NCI-H226 (cell line): Measurements from ENCODE around the gene PTH.

Source experiments
- DNase-seq: peaks from one replicate; pipeline ENCODE4 v3.0.0-alpha.2; 2015

The PTH gene

DNA sequence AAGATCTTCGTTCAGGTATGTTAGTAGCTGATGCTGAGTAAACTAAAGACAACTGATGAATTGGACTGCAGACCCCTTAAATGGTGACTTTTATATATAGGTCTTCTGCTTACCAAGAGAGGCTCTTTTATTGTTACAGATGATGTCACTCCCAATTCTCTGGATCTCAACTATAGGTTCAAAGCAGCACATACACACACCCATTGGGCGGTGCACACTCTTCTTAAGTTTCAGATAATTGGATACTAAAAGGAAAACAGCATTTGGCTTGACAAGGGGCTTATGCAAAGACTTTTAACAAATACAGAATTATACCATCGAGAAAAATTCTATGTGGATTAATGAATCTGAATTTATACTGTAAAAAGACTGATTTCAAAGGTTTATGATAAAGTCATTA lies at the start of gene PTH:
Gene PTH, minus strand, starts transcription at position 69 of the 400 bp plus-strand sequence. CDS start 3,142 bp downstream, outside the sequence.
- no peak for DNase-seq

DNA sequence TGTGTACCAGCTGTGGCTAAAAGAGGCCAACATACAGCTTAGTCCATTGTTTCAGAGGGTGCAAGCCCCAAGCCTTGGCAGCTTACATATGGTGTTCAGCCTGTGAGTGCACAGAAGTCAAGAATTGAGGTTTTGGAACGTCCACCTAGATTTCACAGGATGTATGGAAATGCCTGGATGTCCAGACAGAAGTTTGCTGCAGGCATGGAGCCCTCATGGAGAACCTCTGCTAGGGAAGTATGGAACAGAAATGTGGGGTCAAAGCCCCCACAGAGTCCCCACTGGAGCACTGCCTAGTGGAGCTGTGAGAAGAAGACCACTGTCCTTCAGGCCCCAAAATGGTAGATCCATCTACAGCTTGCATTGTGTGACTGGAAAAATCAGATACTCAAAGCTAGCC lies 42.2 kb upstream of the PTH start:
- DNase-seq: no peak

DNA sequence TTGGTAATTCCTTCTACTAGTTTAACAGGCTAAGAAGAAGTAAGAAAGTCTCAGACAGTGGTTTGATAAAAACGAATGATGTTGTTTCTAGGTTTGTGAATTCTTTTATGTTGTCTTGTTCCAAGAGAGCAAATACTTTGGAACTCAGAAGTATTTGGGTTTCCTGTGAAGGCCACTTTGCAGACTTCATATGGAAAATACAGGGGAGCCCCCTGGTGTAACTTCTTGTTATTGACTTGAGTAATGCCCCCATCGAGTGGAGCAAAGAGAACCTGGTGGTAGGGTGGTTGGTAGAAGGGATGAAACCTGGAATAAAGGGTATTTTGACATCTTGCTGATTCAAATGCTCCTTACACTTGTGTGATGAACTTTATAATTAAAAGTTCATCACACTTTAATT lies 40.0 kb upstream of the PTH start:
- DNase-seq: no peak

DNA sequence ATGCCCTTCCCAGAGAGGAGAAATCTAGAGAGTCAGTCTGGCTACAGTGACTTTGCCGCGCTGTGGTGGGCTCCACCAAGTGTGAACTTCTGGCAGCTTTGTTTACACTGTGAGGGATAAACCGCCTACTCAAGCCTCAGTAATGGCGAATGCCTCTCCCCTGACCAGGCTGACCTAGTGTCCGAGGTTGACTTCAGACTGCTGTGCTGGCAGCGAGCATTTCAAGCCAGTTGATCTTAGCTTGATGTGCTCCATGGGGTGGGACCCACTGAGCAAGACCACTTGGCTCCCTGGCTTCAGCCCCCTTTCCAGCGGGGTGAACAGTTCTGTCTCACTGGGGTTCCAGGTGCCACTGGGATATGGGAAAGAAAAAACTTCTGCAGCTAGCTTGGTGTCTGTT lies 38.6 kb upstream of the PTH start:
- no peak for DNase-seq

DNA sequence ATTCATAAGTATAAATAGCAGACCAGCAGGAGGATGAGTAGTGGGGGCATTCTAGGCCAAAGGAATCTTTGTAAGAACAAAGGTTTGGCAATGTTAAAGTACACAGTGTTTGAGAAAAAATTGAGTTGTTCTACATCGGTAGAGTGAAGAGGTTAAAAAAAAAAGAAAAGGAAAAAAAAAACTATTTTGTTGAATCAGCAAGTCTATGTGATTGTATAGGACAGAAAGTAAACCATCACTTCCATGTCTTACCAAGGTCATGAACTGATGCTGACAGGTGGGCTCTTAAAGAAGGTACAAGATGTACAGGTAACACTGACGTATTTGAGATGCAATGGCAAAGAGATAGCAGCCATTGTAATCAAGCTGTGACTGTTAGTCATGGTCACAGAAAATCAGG lies 29.5 kb upstream of the PTH start:
- no peak for DNase-seq

DNA sequence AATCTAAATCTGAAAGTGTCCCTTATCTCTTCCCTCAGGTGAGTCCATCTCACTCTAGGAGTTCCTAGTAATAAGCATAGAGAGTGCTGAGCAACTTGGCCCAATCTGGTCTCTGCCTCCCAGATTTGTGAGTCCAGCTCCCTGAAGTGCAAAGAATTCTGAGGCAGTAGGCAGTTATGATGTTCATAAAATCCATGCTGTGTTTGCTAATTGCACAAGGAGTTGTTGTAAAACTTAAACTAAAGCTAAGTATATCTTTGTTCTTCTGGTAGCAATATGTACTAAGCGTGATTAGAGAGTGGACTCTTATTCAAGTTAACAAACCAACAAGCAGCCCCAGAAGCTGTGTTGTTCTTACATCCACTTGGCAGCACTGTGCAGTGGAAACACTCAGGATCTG lies 7.6 kb upstream of the PTH start:
- no peak for DNase-seq

DNA sequence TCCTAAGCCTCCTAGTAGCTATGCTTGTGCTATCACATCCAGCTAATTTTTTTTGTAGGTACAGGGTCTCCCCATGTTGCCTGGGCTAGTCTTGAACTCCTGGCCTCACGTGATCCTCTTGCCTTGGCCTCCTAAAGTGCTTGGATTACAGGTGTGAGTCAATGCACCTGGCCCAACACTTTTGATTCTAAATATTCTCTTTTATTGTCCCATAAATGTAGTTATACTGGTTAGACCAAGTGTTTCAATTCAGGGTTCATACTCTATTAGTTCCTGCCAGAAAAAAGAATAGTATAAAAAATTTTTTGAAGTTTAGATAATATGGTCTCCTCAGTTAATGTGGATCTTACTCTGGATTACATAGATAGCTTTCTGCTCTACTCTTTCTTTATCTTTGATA lies 6.7 kb upstream of the PTH start:
- no peak for DNase-seq

DNA sequence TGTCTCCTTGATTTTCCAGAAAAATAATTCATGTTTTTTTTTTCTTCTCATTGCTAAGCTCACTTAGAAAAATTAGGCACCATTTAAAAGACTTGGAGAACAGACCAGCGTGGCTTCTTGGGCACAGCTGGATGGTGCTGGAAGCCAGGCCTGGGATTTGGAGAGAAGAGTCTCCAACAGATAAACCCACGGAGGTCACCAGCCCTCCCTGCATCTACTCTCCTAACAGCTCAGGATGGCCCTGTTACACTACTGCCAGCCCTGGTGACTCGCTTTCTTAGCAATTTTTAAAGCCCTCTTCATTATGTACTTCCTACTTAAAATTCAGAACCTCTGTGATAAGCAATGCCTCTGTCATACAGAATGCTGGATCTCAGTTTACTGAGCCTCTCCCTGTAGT lies 1.7 kb downstream of the PTH start:
- DNase-seq: no peak

DNA sequence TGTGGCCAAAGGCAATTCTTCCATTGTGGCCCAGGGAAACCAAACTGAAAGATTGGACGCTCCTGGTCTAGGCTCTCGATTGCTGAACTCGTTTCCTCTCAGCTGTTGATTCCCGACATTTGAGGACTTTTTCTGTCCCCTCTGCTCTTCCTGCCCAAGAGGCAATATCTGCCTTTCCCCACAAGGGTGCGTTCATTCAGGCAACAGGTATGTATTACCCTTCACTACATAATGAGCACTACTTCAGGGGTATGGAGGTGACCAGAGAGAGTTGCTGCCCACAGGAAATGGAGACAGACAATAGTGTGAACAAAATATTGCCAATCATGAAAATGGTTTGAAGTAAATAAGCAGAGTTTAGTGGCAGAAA lies 8.2 kb downstream of the PTH start:
- no peak for DNase-seq

DNA sequence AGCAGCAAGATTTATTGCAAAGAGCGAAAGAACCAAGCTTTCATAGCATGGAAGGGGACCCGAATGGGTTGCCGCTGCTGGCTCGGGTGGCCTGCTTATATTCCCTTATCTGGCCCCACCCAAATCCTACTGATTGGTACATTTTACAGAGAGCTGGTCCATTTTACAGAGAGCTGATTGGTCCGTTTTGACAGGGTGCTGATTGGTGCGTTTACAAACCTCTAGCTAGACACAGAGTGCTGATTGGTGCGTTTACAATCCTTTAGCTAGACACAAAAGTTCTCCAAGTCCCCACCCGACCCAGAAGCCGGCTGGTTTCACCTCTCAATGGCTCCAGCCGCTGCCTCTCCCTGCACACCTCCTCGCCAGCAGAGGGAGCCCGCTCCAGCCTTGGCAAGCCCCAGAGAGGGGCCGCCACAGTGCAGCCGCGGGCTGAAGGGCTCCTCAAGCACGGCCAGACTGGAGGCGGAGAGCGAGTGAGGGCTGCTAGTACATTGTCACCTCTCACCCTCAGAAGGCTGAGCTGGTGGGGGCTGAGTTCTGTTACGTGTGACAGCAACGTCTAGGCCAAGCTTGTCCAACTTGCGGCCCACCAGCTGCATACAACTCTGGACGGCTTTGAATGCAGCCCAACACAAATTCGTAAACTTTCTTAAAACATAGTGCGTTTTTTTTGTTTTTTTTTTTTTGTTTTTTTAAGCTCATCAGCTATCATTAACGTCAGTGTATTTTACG lies 8.7 kb downstream of the PTH start:
- no peak for DNase-seq

DNA sequence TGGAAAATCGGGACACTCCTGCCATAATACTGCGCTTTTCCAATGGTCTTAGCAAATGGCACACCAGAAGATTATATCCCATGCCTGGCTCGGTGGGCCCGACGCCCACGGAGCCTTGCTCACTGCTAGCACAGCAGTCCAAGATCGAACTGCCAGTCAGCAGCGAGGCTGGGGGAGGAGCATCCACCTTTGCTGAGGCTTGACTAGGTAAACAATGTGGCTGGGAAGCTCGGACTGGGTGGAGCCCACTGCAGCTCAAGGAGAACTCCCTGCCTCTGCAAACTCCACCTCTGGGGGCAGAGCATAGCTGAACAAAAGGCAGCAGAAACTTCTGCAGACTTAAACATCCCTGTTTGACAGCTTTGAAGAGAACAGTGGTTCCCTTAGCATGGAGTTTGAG lies 15.6 kb downstream of the PTH start:
- no peak for DNase-seq

DNA sequence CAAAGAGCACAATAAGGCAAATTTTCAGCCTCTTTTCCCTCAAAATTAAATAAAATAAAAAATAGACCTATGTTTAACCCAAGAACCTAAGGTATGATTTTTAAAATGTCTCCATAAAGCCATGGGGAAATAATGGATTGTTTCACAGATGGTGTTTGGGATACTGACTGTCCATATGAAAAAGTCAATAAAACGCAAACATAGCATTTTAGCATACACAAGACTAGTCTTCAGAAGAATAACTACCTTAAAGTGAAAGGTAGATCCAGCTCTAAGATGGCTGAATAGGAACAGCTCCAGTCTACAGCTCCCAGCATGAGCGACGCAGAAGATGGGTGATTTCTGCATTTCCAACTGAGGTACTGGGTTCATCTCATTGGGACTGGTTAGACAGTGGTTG lies 16.1 kb downstream of the PTH start:
- DNase-seq: no peak

DNA sequence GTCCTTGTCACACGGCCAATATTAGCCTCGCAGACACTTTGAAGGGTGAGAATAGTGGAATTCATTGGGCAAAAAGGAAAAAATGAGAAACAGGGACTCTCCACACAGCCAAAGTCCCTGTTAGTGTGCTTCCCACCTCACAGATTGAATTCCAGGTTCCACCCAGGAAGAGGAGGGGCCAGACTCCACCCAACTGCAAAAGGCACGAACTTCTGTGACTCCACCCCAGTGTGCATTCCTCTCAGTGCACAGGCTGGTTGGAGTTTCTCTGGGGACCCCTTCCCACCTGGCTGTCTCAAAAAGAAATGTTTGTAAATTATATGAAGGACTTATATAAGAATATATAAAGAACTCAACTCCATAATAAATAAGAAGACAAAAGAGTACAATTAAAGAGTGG lies 20.7 kb downstream of the PTH start:
- DNase-seq: no peak

DNA sequence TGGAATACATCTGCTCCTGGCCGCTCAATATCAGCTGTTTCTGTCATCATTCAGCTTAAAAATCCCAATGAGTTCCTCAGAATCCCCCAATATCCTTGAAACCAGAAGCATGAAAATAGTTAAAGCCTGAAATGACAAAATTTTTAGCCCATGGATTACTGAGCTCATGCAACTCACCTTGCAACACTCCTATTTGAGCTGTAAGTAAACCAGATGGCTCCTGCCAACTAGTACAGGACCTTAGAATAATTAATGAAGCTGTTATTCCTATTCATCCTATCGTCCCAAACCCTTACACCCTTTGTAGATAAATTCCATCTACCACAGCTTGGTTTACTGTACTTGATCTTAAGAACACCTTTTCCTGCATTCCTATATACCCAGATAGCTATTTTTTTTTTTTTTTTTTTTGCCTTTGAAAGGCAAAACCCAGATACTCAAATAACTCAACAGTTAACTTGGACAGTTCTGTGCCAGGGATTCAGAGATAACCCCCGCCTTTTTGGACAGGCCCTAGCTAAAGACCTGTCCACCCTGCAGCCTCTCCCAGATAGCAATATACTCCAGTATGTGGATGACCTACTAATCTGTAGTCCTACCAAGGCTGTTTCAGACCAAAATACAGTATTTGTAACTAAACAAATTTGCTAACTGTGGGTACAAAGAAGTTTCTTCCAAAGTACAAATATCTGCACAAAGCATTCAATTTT lies 22.6 kb downstream of the PTH start:
- no peak for DNase-seq

DNA sequence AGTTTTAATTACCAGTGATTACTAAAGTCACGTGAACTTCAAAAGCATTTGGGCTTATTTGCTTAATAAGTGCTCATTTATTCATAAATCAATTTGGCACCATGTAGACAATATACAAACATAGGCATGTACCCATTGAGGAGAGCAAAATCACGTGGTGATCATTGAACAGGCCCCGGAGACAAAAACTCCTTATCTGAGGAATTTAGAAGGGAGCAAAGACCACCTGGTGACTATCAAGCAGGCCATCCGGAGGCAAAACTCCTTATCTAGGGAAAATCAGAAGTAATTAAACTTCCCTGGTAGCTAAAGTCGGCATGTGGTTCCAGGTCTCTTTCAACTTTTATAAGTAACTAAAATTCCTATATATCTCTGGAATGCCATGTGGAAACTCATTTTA lies 27.0 kb downstream of the PTH start:
- DNase-seq: no peak

DNA sequence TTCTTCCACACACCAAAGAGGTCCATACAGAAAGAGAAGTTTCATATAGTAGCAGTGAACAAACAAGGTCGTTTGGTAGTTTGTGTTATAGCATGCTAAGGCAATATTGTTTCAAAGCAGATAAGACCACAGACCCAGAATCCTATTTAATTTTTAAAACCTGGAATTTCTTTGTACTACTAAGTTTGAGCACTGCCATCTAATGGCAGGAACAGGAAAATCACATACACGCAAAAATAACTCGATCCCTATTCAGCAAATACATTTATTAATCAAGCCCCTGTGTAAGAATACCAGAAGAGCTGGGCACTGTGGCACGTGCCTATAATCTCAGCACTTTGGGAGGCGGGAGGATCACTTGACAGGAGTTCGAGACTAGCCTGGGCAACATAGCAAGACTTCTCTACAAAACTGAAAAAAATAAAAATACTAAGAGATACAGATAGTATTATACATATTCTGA lies 29.9 kb downstream of the PTH start:
- no peak for DNase-seq

DNA sequence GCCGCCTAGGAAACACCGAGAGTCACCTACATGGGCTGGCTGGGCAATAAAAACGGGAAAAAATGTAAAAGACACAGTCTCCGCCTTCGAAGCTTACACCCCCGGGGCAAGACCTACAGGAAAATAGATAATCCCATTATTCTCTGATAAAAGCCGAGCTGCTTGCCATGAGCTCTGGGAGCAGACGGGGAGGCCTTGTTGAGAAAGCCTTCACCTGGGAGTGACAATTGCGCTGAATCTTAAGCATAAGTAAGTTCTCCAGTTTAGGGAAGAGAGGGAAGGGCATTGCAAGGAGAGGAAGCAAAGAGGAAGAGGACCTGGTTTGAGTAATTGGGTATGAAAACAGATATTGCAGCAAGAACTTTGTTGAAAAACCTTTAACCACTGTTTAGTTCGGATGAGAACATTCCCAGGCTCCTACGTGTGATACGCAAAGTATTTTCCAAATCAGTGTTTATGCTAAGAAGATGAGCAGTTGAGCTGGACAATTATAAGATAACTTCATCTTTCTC lies 32.0 kb downstream of the PTH start:
- DNase-seq: no peak

DNA sequence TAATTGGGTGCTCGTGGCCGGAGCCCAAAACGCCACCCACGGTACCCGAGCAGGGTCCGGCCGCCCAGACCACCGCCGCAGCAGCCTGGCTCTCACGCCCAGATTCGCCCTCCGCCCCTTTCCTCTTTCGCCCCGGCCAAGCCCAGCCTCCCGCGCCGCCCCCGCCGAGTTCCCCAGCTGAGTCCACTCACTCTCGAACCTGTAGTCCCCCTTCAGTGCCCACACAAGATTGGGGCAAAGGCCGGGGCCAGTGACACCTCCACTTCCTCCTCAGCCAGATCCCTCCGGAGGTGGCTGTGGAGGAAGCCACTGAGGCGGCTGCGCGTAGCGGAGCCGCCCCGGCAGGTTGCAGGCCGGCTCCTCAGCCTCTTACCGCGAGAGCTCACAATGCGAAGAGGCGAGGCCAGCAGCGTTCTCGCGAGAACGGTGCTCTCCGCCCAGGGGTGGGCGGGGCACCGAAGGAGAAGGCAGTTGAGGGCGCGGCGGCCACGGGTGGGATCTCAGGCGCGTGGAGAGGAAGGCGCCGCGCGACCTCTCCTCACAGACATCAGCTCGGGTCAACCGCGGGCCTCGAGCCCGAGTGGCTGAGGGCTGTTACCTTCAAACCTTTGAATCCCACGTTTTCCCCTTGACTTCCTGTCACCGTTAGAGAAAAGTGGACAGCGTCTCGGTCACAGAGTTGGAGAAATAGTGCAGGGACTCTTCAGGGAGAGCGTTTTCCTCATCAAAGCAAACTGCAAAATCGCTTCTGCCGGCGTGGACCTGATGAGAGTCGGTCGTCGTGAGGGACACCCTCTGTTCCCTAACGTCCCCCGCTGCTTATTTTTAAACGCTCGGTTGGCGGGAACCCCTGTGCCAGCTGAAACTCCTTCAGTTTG lies 32.7 kb downstream of the PTH start, which contains the start of gene BTBD10:
Gene BTBD10, minus strand, starts transcription at position 322 of the 878 bp plus-strand sequence. CDS start 18,098 bp downstream, outside the sequence.
- DNase-seq: peak; percentile 94

DNA sequence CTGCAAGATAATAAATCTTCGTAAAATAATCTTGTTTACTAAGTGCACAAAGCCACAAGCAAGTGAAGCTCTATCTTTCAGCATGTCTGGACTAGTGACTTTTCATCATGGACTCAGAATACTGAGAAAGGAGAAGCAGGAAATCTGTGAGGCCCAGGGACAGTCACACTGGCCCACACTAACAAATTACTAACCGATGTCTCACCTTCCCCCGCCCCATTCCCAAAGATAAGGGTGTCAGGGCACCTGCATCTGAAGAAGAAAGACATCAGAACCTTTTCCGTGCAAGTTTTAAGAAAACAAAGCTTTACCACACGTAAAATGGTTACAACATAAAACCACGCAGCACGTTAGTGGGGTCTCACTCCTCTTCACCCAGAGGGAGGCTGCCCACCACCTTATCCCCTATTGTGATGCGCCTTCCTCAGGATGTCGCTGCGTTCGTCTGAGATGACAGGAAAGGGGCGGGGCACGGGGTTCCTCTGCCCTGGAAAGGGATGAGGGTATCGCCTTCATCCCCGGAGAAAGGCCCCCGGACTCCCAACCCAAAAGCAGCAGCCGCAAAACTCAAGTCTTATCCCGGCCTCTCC lies 33.4 kb downstream of the PTH start:
- peak; percentile 60 for DNase-seq

DNA sequence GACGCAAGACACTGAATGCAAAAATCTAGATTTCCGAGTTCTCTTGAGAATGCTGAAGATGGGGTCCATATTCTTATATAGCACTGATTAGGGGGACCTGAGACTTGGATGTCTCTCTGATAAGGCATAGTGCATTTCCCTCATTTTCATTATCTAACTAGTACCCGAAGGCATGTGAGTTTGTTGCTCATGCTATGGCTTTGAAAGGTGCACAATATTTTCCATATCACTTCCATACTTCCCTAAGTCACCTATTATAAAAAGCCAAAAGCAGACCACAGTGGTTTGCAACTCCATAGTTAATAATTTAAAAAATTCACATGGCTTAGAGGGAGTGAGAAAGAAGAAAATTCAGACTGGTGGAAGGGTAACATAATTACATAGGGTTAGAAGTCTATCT lies 34.5 kb downstream of the PTH start:
- no peak for DNase-seq

DNA sequence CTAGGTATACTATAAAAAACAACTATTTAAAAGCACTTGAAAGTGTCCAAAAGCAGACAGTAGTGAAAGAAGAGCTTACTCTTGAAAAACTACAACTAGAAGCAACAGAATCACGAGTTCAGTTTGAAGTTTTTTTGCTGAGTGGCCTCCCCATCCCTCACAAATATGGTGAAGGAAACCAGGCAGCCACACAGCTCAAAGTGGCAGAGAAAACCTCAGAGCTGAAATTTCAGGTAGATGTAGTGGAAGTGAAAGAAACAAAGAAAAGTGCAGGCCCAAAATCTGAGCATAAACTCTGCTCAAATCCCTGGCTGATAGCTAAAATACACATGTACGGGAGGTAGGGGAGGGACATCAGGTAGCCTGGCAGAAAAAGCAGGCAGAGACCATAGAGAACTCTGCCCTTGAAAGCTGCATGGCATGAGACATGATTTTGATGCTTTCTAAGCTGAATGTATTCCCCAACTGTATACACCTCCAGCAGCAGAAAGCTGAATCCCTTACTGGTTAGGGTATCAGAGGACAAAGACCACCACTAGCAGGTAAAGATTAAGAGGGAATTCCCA lies 44.9 kb downstream of the PTH start:
- DNase-seq: no peak

DNA sequence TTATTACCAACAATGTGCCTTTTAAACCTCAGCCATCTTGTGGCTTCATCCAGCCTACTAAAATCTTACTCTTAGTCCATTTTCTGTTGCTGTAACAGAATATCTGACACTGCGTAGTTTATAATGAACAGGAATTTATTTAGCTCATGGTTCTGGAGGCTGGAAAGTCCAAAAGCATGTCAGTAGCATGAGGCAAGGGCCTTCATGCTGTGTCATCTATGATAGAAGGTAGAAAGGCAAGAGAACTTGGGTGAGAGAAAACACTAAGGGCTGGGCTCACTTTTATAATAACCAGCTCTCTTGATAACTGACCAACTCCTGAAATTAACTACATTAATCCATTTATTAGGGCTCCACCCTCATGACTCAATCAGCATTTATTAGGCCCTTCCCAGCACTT lies 46.3 kb downstream of the PTH start:
- no peak for DNase-seq

DNA sequence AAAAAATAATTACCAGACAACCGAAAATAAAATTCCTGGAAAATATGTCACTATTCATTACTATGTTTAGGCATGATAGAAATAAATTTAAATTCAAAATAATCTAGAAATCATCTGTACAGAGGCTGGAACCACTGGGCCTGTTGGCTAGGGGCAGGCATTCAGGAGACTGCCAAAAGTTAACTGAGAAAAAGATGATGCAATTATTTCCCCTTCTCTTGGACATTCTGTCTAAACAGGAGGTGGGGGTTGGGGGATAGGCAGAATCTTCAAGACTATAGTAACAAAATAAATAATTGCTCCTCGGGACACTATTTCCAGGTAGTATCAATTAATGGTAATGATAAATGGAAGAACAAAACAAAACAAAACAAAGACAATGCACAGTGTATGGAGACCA lies 46.9 kb downstream of the PTH start:
- DNase-seq: peak; percentile 16
